ENCODE measurements around the gene ANTKMT. TPM values are rescaled to one million over a fixed set of nuclear protein-coding genes. Genes with fewer than 3 reads are reported as not detected.

ANTKMT gene
- total and polyA plus RNA-seq, 2 of the 8 experiments (the other 6 are each of a cell fraction or from before 2014, with no cell fraction given): 26.5 to 26.6 TPM

GRCh38 chr16:706189-707061, 14.5 kb upstream of the ANTKMT start (continued):
- TF ChIP-seq CHD7 (IDR thresholded peaks at IDR 0.05; ENCODE audit: insufficient replicate concordance, low read length) (no peak), TEAD4 (IDR thresholded peaks at IDR 0.05; ENCODE audit: low read depth, low read length) (no peak), SAP30 (IDR thresholded peaks at IDR 0.05; ENCODE audit: insufficient read depth, insufficient replicate concordance, low read length) (no peak), KDM1A (IDR thresholded peaks at IDR 0.05; ENCODE audit: borderline replicate concordance, low read length) (no peak), TBP (IDR thresholded peaks at IDR 0.05; ENCODE audit: low read depth, low read length) (no peak), CREB1 (IDR thresholded peaks at IDR 0.05) (no peak), PHF8 (conservative IDR thresholded peaks at IDR 0.05; ENCODE audit: low read depth, low read length) (no peak), ASH2L (IDR thresholded peaks at IDR 0.05; ENCODE audit: low read length) (peak; percentile 39), KDM4A (IDR thresholded peaks at IDR 0.05; ENCODE audit: low read depth, low read length, severe bottlenecking) (peak; percentile 32), BRCA1 (IDR thresholded peaks at IDR 0.05; ENCODE audit: low read depth, low read length) (no peak)
